DND-41 (cell line): ENCODE data around the gene SPTY2D1.
"Not testable (repeated sequence)": the region's sequence is repeated elsewhere in the genome, so short reads cannot be mapped to it uniquely, and the experiment has no call there.

ENCODE experiments used
- ATAC-seq: fragments of 200-7000 bp; cut with Tn5 transposase; 3 replicates; pipeline ENCODE4 v1.9.1; 2021; ENCODE audit warnings: low read depth; ENCODE audit not compliant: insufficient read depth
- DNase-seq: peaks from one replicate; pipeline ENCODE4 v3.0.0-alpha.2; 2020
- H2AFZ ChIP-seq: 2 replicates; pipeline ENCODE4 v1.6.0; 2012; ENCODE audit warnings: low read depth, low read length
- H3K27ac ChIP-seq: 2 replicates; pipeline ENCODE4 v1.5.1; 2012; ENCODE audit warnings: low read length, inconsistent platforms
- H3K27me3 ChIP-seq: fragments of 200-600 bp; sonication (generic); 2 replicates; pipeline ENCODE4 v1.6.0; 2012; ENCODE audit warnings: low read length, mild to moderate bottlenecking, inconsistent platforms; ENCODE audit not compliant: insufficient read depth, poor library complexity
- H3K36me3 ChIP-seq: 2 replicates; pipeline ENCODE4 v1.5.1; 2012; ENCODE audit warnings: low read length, inconsistent platforms; ENCODE audit not compliant: insufficient read depth
- H3K4me1 ChIP-seq: 2 replicates; pipeline ENCODE4 v1.5.1; 2012; ENCODE audit warnings: mild to moderate bottlenecking, low read length; ENCODE audit not compliant: insufficient read depth
- H3K4me2 ChIP-seq: 2 replicates; pipeline ENCODE4 v1.6.0; 2012; ENCODE audit warnings: mild to moderate bottlenecking, moderate library complexity, low read length, inconsistent platforms; ENCODE audit not compliant: insufficient read depth
- H3K4me3 ChIP-seq, 2 experiments: fragments of 200-600 bp in 1 of 2; shearing (Covaris generic) in 1 of 2; 2 replicates each; pipeline ENCODE4 v1.5.1; 2012 to 2016; ENCODE audit warnings: inconsistent platforms in 2 of 2, low read length in 2 of 2, mild to moderate bottlenecking in 2 of 2, low read depth in 1 of 2, moderate library complexity in 1 of 2
- H3K79me2 ChIP-seq: 2 replicates; pipeline ENCODE4 v1.6.0; 2012; ENCODE audit warnings: low read length, inconsistent platforms; ENCODE audit not compliant: insufficient read depth
- H3K9ac ChIP-seq: 2 replicates; pipeline ENCODE4 v1.6.0; 2012; ENCODE audit warnings: low read depth, mild to moderate bottlenecking, inconsistent platforms, low read length, moderate library complexity
- H3K9me3 ChIP-seq: 2 replicates; pipeline ENCODE4 v1.5.1; 2012; ENCODE audit warnings: low read length, moderate library complexity, mild to moderate bottlenecking, inconsistent platforms; ENCODE audit not compliant: insufficient read depth, severe bottlenecking
- H4K20me1 ChIP-seq: 2 replicates; pipeline ENCODE4 v1.6.0; 2012; ENCODE audit warnings: low read length; ENCODE audit not compliant: insufficient read depth
- CTCF ChIP-seq: IDR thresholded peaks from 2 replicates; pipeline ENCODE4 v1.5.1; 2012; ENCODE audit warnings: borderline replicate concordance, low read length, moderate library complexity, mild to moderate bottlenecking; ENCODE audit not compliant: poor library complexity, severe bottlenecking; ENCODE audit errors: extremely low read depth
- EZH2 ChIP-seq: IDR thresholded peaks from 3 replicates; pipeline ENCODE4 v1.6.1; 2012; ENCODE audit warnings: borderline replicate concordance, low read depth, mild to moderate bottlenecking, moderate library complexity, low read length, inconsistent platforms; ENCODE audit not compliant: severe bottlenecking

The SPTY2D1 gene

GRCh38 chr11:18650859-18651557 lies 16.9 kb upstream of the SPTY2D1 start:
- no peak for TF ChIP-seq EZH2
- peak; percentile 87 for TF ChIP-seq CTCF
- Histone ChIP-seq H3K4me1 (peaks cover 6% of the 10 kb centered on the region; the same call in 1 of the 2 replicates), H3K27me3 (no peaks in the 10 kb centered on the region), H3K27ac (no peak overlapping the region), H3K79me2 (no peaks in the 10 kb centered on the region), H3K4me2 (no peak overlapping the region), H4K20me1 (no peaks in the 10 kb centered on the region), H3K4me3 (no peak overlapping the region), H2AFZ (peak overlapping the region; percentile 62), H3K36me3 (no peaks in the 10 kb centered on the region), H3K9me3 (no peaks in the 10 kb centered on the region), H3K9ac (no peak overlapping the region)
- ATAC-seq, result peak; percentile 91
- DNase-seq, result peak; percentile 65

GRCh38 chr11:18650353-18650752 lies 16.2 kb upstream of the SPTY2D1 start:
- no peaks in the 10 kb centered on the region for H3K36me3 ChIP-seq
- H3K79me2 ChIP-seq, result no peaks in the 10 kb centered on the region
- H3K27ac ChIP-seq, result no peak overlapping the region
- H3K4me3 ChIP-seq, result no peak overlapping the region
- no peak overlapping the region for H3K4me2 ChIP-seq
- no peaks in the 10 kb centered on the region for H4K20me1 ChIP-seq
- H3K27me3 ChIP-seq, result no peaks in the 10 kb centered on the region
- TF ChIP-seq EZH2 (no peak), CTCF (no peak)
- H3K4me1 ChIP-seq, result peaks cover 6% of the 10 kb centered on the region; the same call in 1 of the 2 replicates
- peak overlapping the region; percentile 44 for H2AFZ ChIP-seq
- H3K9me3 ChIP-seq, result no peaks in the 10 kb centered on the region
- no peak for ATAC-seq
- DNase-seq, result no peak
- no peak overlapping the region for H3K9ac ChIP-seq

GRCh38 chr11:18643034-18643433 lies 8.9 kb upstream of the SPTY2D1 start:
- not testable (repeated sequence) for H3K4me1 ChIP-seq, H3K27ac ChIP-seq, H4K20me1 ChIP-seq, H3K4me3 ChIP-seq, H3K4me2 ChIP-seq, H3K79me2 ChIP-seq, H2AFZ ChIP-seq, ATAC-seq, H3K27me3 ChIP-seq, H3K9me3 ChIP-seq, DNase-seq, H3K9ac ChIP-seq, H3K36me3 ChIP-seq

GRCh38 chr11:18641677-18642076 lies 7.5 kb upstream of the SPTY2D1 start:
- no peak overlapping the region for H3K4me2 ChIP-seq
- H3K27ac ChIP-seq, result no peak overlapping the region
- H3K9me3 ChIP-seq, result no peaks in the 10 kb centered on the region
- H3K36me3 ChIP-seq, result no peaks in the 10 kb centered on the region
- ATAC-seq, result no peak
- H2AFZ ChIP-seq, result no peak overlapping the region
- no peak overlapping the region for H3K9ac ChIP-seq
- DNase-seq, result no peak
- no peak overlapping the region for H3K4me3 ChIP-seq
- TF ChIP-seq EZH2 (no peak), CTCF (no peak)
- H3K79me2 ChIP-seq, result no peaks in the 10 kb centered on the region
- H3K27me3 ChIP-seq, result peaks cover 4% of the 10 kb centered on the region
- no peaks in the 10 kb centered on the region for H4K20me1 ChIP-seq
- no peaks in the 10 kb centered on the region for H3K4me1 ChIP-seq
